RPMI7951 (cell line): Measurements from ENCODE around the gene SLC39A5. TPM values are rescaled to one million over a fixed set of nuclear protein-coding genes. Genes with fewer than 3 reads are reported as not detected.
"Not testable (repeated sequence)": the region's sequence is repeated elsewhere in the genome, so short reads cannot be mapped to it uniquely, and the experiment has no call there.

Source experiments
- DNase-seq: peaks from one replicate; pipeline ENCODE4 v3.0.0-alpha.2; 2012; ENCODE audit warnings: low read depth
- total RNA-seq: library from RNA; depleted of rRNA; stranded (reverse); fragments of >200 nt; shearing (Covaris generic); gene quantifications from 2 replicates; pipeline ENCODE4 v1.2.3, GENCODE V29; 2014

The SLC39A5 gene
- total RNA-seq, 1 experiment from 2014 or later, result 0.36 TPM

GRCh38 chr12:56247923-56248322 lies 18.1 kb downstream of the SLC39A5 start:
- no peak for DNase-seq

- DNase-seq, result no peak
These were observed 18.9 kb downstream of the SLC39A5 start for GRCh38 chr12:56248711-56249110.

- DNase-seq, result no peak
These were observed 22.8 kb downstream of the SLC39A5 start for GRCh38 chr12:56252649-56253048.

GRCh38 chr12:56253091-56253490 lies 23.2 kb downstream of the SLC39A5 start:
- DNase-seq, result no peak

GRCh38 chr12:56255671-56256070 lies 25.8 kb downstream of the SLC39A5 start:
- no peak for DNase-seq

GRCh38 chr12:56256326-56256960 lies 26.6 kb downstream of the SLC39A5 start:
- peak; percentile 75 for DNase-seq

- no peak for DNase-seq
These were observed 27.2 kb downstream of the SLC39A5 start for GRCh38 chr12:56257071-56257470.

- DNase-seq, result no peak
These were observed 27.7 kb downstream of the SLC39A5 start for GRCh38 chr12:56257491-56258067.

GRCh38 chr12:56258068-56258819 lies 28.4 kb downstream of the SLC39A5 start, which contains the start of gene ANKRD52:
TSS of gene ANKRD52 (minus strand) at chr12:56258384. CDS start at chr12:56258269, 115 bp downstream.
- DNase-seq, result peak; percentile 82

GRCh38 chr12:56258820-56259183 lies 29.0 kb downstream of the SLC39A5 start:
- DNase-seq, result no peak

GRCh38 chr12:56260380-56260779 lies 30.5 kb downstream of the SLC39A5 start:
- DNase-seq, result no peak

- DNase-seq, result no peak
These were observed 31.1 kb downstream of the SLC39A5 start for GRCh38 chr12:56260921-56261320.

GRCh38 chr12:56261503-56262232 lies 31.8 kb downstream of the SLC39A5 start:
- peak; percentile 85 for DNase-seq

GRCh38 chr12:56262955-56263354 lies 33.1 kb downstream of the SLC39A5 start:
- DNase-seq, result not testable (repeated sequence)

- DNase-seq, result not testable (repeated sequence)
These were observed 36.3 kb downstream of the SLC39A5 start for GRCh38 chr12:56266068-56266692.

GRCh38 chr12:56266693-56267442 lies 37.0 kb downstream of the SLC39A5 start, which contains the start of gene COQ10A:
TSS of gene COQ10A (plus strand) at chr12:56266942. CDS start at chr12:56267119, 177 bp downstream.
- peak; percentile 77 for DNase-seq

GRCh38 chr12:56267443-56268071 lies 37.7 kb downstream of the SLC39A5 start:
- DNase-seq, result no peak

GRCh38 chr12:56271031-56271430 lies 41.2 kb downstream of the SLC39A5 start:
- peak; percentile 27 for DNase-seq

- not testable (repeated sequence) for DNase-seq
These were observed 42.6 kb downstream of the SLC39A5 start for GRCh38 chr12:56272468-56272867.

GRCh38 chr12:56274299-56274698 lies 44.4 kb downstream of the SLC39A5 start:
- no peak for DNase-seq
